Heart right ventricle (tissue), 16 donors: ENCODE results near the gene AJM1. TPM values are rescaled to one million over a fixed set of nuclear protein-coding genes. Genes with fewer than 3 reads are reported as not detected.
"Not testable (repeated sequence)": the region's sequence is repeated elsewhere in the genome, so short reads cannot be mapped to it uniquely, and the experiment has no call there.

Source experiments
- ATAC-seq, 8 donors: fragments of 200-7000 bp; cut with Tn5 transposase; one replicate each; pipeline ENCODE4 v1.9.1; 2020; ENCODE audit warnings: mild to moderate bottlenecking in 8 of 8, moderate library complexity in 8 of 8, moderate number of reproducible peaks in 1 of 8
- DNase-seq, 2 donors: peaks; one replicate each; pipeline ENCODE4 v3.0.0-alpha.2; 2020
- H3K27ac ChIP-seq, 10 donors: fragments of 200-600 bp; sonication (generic) in 2 of 10; one replicate each; pipeline versions ENCODE4 v1.5.0 to v1.8.0; 2020 to 2022; ENCODE audit warnings: mild to moderate bottlenecking in 3 of 10
- H3K27me3 ChIP-seq, 7 donors: fragments of 200-600 bp; one replicate each; pipeline ENCODE4 v1.8.0; 2021 to 2022; ENCODE audit warnings: mild to moderate bottlenecking in 2 of 7
- H3K36me3 ChIP-seq, 9 donors: fragments of 200-600 bp; sonication (generic) in 1 of 9; one replicate each; pipeline versions ENCODE4 v1.5.0 to v1.8.0; 2020 to 2022; ENCODE audit warnings: mild to moderate bottlenecking in 2 of 9
- H3K4me1 ChIP-seq, 9 donors: fragments of 200-600 bp; sonication (generic) in 1 of 9; one replicate each; pipeline versions ENCODE4 v1.5.0 to v1.8.0; 2020 to 2022; ENCODE audit warnings: mild to moderate bottlenecking in 4 of 9
- H3K4me3 ChIP-seq, 10 donors: fragments of 200-600 bp; sonication (generic) in 2 of 10; one replicate each; pipeline versions ENCODE4 v1.5.0 to v1.8.0; 2020 to 2022; ENCODE audit warnings: mild to moderate bottlenecking in 7 of 10, moderate library complexity in 2 of 10
- H3K9me3 ChIP-seq, 11 donors: fragments of 200-600 bp in 10 of 11; sonication (generic) in 2 of 11; one replicate each; pipeline versions ENCODE4 v1.5.0 to v1.8.0; 2013 to 2022; ENCODE audit warnings: mild to moderate bottlenecking in 2 of 11, control low read depth in 1 of 11, moderate library complexity in 1 of 11
- CTCF ChIP-seq, 9 donors: fragments of 200-600 bp; sonication (generic) in 2 of 9; IDR thresholded peaks; one replicate each; pipeline versions ENCODE4 v1.5.0 to v1.8.0; 2021 to 2022; ENCODE audit warnings: antibody characterized with exemption in 9 of 9, mild to moderate bottlenecking in 5 of 9, moderate library complexity in 1 of 9
- WGBS, 2 donors: extraction: QIAGEN DNeasy Blood & Tissue Kit; methylation state at CpG; one replicate each; pipeline ENCODE4 v1.1.7; 2013; ENCODE audit warnings: inconsistent platforms in 1 of 2; 5-methylcytosine and 5-hydroxymethylcytosine counted together
- intact Hi-C, 10 donors: fragments of 100-400 bp; cut with DNase I; formaldehyde crosslinking; loops; one replicate each; pipeline versions ENCODE4 v1.11.1 to v1.14.2; 2022
- polyA plus RNA-seq, 2 donors: library from polyadenylated mRNA; stranded (reverse); fragments of 200-250 nt; gene quantifications; one replicate each; pipeline ENCODE4 v1.2.3, GENCODE V29; 2013
- total RNA-seq, 10 donors: library from RNA; stranded (reverse); fragmentation: NEBNext Ultra II Directional in 3 of 10; extraction: Animal tissue kit (Norgen Biotek cat#: 25700) in 3 of 10; gene quantifications; one replicate each; pipeline versions ENCODE4 v1.2.1 to v1.2.4, GENCODE V29; 2021 to 2023
- donor health status: Arrhythmogenic right ventricular cardiomyopathy.
- donor health status: ischemic (EF 13 %, LVEDD 7.1; RV severe dilation, severe dysfunction).
- donor health status: healthy with polysubstance abuse.
- donor health status: DM: no; HTN: yes; CAD: no.
- donor health status: DM: no; HTN: no; CAD: no.
- donor health status: ischemic (EF 25% LVEDD 6.9; RV normal size, moderate dysfunction).
- donor health status: ischemic (EF 25% LVEDD 5.7; RV mildly dilated, moderate dysfunction).
- donor health status: healthy.
- donor health status: DM: yes; HTN: yes; CAD: no.
- donor health status: Ischemic cardiomyopathy.
- donor health status: ischemic (EF 35%, LVEDD 5.7; RV mildly dilated, moderate dysfunction).
- donor health status: nonischemic (EF 11% LVEDD 7.7; RV severe dilation, severe dysfunction).
- donor health status: DM: yes; HTN: yes; CAD: no.
- donor health status: PGD.
- donor health status: ischemic (EF 29% LVEDD 5.4; RV normal size, mild dysfunction).
- donor health status: nonischemic (EF 23%, LVEDD 6.1; RV moderate dilation, normal function).

AJM1 gene
- total and polyA plus RNA-seq, 12 donors: 3.4 to 8.3 (median 5.9) TPM

- intact Hi-C loops: loop anchor here in 1 of 10 donors (10.0 kb wide), 1 partner anchor 60 kb away; no protein-coding TSS in a partner anchor
- ATAC-seq: peak in 1 of 8 donors; percentile 6
- Histone ChIP-seq H3K27me3 (no peaks in the 10 kb centered on the region), H3K4me3 (peak overlapping the region; percentile 70 to 98 (median 82)), H3K36me3 (peaks cover 3 to 45% (median 24%) of the 10 kb centered on the region in 9 donors), H3K4me1 (peaks cover 8 to 31% (median 25%) of the 10 kb centered on the region in 9 donors), H3K27ac (peak overlapping the region in 8 of 10 donors; percentile 45 to 96 (median 93)), H3K9me3 (no peaks in the 10 kb centered on the region)
- 59 to 63% methylated on average over 11 of the region's 11 CpGs for WGBS, 2 donors
- no peak for TF ChIP-seq CTCF (IDR thresholded peaks at IDR 0.05)
- DNase-seq: no peak
These were observed 22.9 kb downstream of the AJM1 start for GRCh38 chr9:136865041-136865767.

GRCh38 chr9:136865768-136866103 is 23.5 kb downstream of the AJM1 start:
- H3K4me1 ChIP-seq: peaks cover 8 to 31% (median 25%) of the 10 kb centered on the region in 9 donors
- intact Hi-C loops: loop anchor here in 2 of 10 donors (2.0 to 10.0 kb wide), 2 partner anchors 19 to 59 kb away; no protein-coding TSS in a partner anchor
- H3K27ac ChIP-seq: peak overlapping the region; percentile 87 to 96 (median 92)
- ATAC-seq (peak in 7 of 8 donors; percentile 2 to 39 (median 8)), DNase-seq (no peak)
- no peaks in the 10 kb centered on the region for H3K9me3 ChIP-seq
- H3K4me3 ChIP-seq: peak overlapping the region; percentile 70 to 98 (median 82)
- H3K27me3 ChIP-seq: no peaks in the 10 kb centered on the region
- H3K36me3 ChIP-seq: peaks cover 3 to 41% (median 24%) of the 10 kb centered on the region in 9 donors
- 4% methylated on average over 10 to 20 of the region's 20 CpGs for WGBS, 2 donors
- TF ChIP-seq CTCF (IDR thresholded peaks at IDR 0.05): no peak

GRCh38 chr9:136866898-136867421 is 24.7 kb downstream of the AJM1 start:
- WGBS, 2 donors: 81 to 83% methylated on average over 29 of the region's 29 CpGs
- H3K4me3 ChIP-seq: peak overlapping the region; percentile 28 to 98 (median 82)
- H3K9me3 ChIP-seq, DNase-seq, ATAC-seq, H3K27me3 ChIP-seq: not testable (repeated sequence)
- peak overlapping the region; percentile 59 to 94 (median 92) for H3K27ac ChIP-seq
- H3K36me3 ChIP-seq: peaks cover 0 to 29% (median 20%) of the 10 kb centered on the region in 9 donors
- peaks cover 8 to 31% (median 25%) of the 10 kb centered on the region in 9 donors for H3K4me1 ChIP-seq
- intact Hi-C loops: loop anchor here in 2 of 10 donors (2.0 to 10.0 kb wide), 2 partner anchors 18 to 58 kb away; no protein-coding TSS in a partner anchor

GRCh38 chr9:136867480-136867879 is 25.2 kb downstream of the AJM1 start:
- H3K4me1 ChIP-seq: peaks cover 8 to 31% (median 25%) of the 10 kb centered on the region in 9 donors
- intact Hi-C loops: loop anchor here in 2 of 10 donors (2.0 to 10.0 kb wide), 2 partner anchors 17 to 57 kb away; no protein-coding TSS in a partner anchor
- DNase-seq (no peak), ATAC-seq (no peak)
- peak overlapping the region in 2 of 10 donors; percentile 71 to 82 for H3K4me3 ChIP-seq
- no peak for TF ChIP-seq CTCF (IDR thresholded peaks at IDR 0.05)
- H3K27ac ChIP-seq: no peak overlapping the region
- H3K36me3 ChIP-seq: peaks cover 0 to 24% (median 15%) of the 10 kb centered on the region in 9 donors
- no peaks in the 10 kb centered on the region for H3K27me3 ChIP-seq
- H3K9me3 ChIP-seq: peaks cover 0 to 10% (median 0%) of the 10 kb centered on the region in 11 donors
- 97 to 99% methylated on average over 18 of the region's 18 CpGs for WGBS, 2 donors
